ENCODE data around the gene ZNF350. TPM values are rescaled to one million over a fixed set of nuclear protein-coding genes. Genes with fewer than 3 reads are reported as not detected.

Gene ZNF350
- polyA plus RNA-seq, 4 donors = 5.1 to 14.0 (median 11.4) TPM

Other genes with a start within 250 kb of the ZNF350 start
- 1 to 10 TPM in 3 of 4 donors, under 1 TPM in 1; 0.40 to 8.1 (median 1.9) TPM for gene FPR1, start 235.0 kb downstream of the ZNF350 start, polyA plus RNA-seq
- 1 to 10 TPM in 2 of 4 donors, under 1 TPM in 1, not detected in 1; 0.04 to 2.6 (median 1.8) TPM for gene FPR2, start 225.7 kb downstream of the ZNF350 start, polyA plus RNA-seq
- 1 to 10 TPM in 3 of 4 donors, under 1 TPM in 1; 0.89 to 5.1 (median 3.8) TPM for gene FPR3, start 191.7 kb downstream of the ZNF350 start, polyA plus RNA-seq
- gene ZNF577, start 98.9 kb downstream of the ZNF350 start, polyA plus RNA-seq = 10 to 100 TPM in 1 of 4 donors, 1 to 10 TPM in 3; 4.7 to 29.4 (median 8.0) TPM
- gene ZNF649, start 81.8 kb downstream of the ZNF350 start, polyA plus RNA-seq = 10 to 100 TPM in 1 of 4 donors, 1 to 10 TPM in 3; 2.5 to 14.4 (median 4.5) TPM
- gene ZNF613, start 59.4 kb downstream of the ZNF350 start, polyA plus RNA-seq = 1 to 10 TPM; 2.2 to 6.0 (median 4.3) TPM
- gene ZNF615, start 21.4 kb upstream of the ZNF350 start, polyA plus RNA-seq = 1 to 10 TPM; 1.9 to 8.6 (median 2.8) TPM
- 1 to 10 TPM; 2.4 to 8.2 (median 2.7) TPM for gene ZNF614, start 41.5 kb upstream of the ZNF350 start, polyA plus RNA-seq
- gene ZNF432, start 62.0 kb upstream of the ZNF350 start, polyA plus RNA-seq = 10 to 100 TPM in 1 of 4 donors, 1 to 10 TPM in 3; 3.8 to 13.9 (median 6.4) TPM
- 10 to 100 TPM in 1 of 4 donors, 1 to 10 TPM in 3; 4.1 to 24.7 (median 8.7) TPM for gene ZNF841, start 108.9 kb upstream of the ZNF350 start, polyA plus RNA-seq
- gene ZNF616, start 153.1 kb upstream of the ZNF350 start, polyA plus RNA-seq = 10 to 100 TPM in 1 of 4 donors, 1 to 10 TPM in 3; 1.1 to 11.6 (median 2.2) TPM
- gene ZNF836, start 184.8 kb upstream of the ZNF350 start, polyA plus RNA-seq = 10 to 100 TPM in 1 of 4 donors, 1 to 10 TPM in 3; 1.8 to 12.3 (median 3.4) TPM
- 100 to 1,000 TPM; 131 to 228 (median 145) TPM for gene PPP2R1A, start 203.2 kb upstream of the ZNF350 start, polyA plus RNA-seq

Measured in small intestine (tissue), 4 donors.